Epidermal melanocyte (primary cell): ENCODE measurements around the gene SPPL3.

Experiments
- DNase-seq: peaks from one replicate; pipeline ENCODE4 v3.0.0; 2011; ENCODE audit warnings: low spot score; ENCODE audit not compliant: insufficient read length

SPPL3 gene

GRCh38 chr12:120879102-120879501, 25.1 kb downstream of the SPPL3 start:
- no peak for DNase-seq

DNA sequence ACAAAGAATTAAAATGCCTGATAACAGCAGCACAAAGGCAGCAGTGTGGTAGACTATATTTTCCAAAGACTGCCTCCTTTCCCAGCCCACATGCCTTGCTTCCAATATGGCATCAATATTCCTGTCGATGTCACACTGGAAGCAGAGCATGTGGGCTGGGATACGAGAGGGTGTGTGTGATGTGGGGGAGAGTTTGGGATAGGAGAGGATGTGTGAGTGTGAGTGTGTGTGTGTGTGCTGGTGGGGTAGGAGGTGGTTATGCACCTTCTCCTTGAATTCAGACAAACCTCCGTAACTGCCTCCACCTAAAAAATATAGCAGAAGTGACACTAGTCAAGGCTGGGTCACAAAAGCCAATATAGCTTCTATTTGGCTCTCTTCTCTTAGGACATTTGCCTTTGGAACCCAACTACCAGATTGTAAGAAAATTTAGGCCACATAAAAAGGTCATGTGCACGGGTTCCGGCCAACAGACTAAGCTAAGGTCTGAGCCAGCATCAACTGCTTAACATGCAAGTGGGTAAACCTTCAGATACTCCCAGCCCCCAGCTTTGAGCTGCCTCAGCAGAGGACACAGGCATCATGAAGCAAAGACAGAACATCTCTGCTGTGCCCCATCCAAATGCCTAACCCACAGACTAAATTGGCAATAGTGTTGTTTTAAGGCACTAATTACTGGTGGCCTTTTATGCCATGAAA, 29.5 kb downstream of the SPPL3 start:
- DNase-seq = no peak

GRCh38 chr12:120873226-120873625, 30.9 kb downstream of the SPPL3 start:
- DNase-seq = no peak

DNA sequence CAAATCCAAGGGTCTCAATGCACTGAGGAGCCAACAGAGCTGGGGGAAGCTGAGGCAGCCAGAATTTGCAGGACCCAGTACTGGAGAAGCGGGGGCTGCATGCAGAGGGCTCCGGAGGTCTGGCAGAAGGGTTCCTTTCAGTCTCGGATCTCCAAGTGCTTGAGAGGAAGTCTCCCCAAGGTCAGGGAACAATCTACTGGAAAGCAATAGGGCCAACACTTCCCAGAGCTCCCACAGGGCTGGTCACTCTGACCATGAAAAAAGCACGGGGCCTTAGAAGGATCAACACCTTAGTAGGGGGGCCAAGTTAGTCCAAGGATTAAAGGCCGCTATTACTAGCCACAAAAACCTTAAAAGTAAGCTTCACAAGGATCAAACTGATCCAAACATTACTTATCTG, 31.7 kb downstream of the SPPL3 start:
- no peak for DNase-seq

GRCh38 chr12:120870415-120870814, 33.7 kb downstream of the SPPL3 start:
- no peak for DNase-seq

DNA sequence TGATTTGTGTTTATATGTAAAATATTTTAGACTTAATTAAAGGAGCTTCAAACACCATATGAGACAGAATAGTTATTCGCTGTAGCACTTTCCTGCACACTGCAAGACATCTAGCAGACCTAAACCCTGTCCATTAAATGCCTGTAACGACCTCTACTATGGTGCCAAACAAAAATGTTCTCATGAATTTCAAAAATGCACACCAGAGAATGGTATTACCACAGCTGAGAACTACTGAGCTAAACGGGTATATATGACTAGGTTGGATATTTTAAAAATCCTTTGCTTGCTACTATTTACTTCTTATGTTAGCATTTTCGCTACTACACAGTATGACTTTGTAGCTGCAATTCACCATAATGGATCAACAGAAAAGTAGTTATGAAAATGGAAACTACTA, 34.8 kb downstream of the SPPL3 start:
- no peak for DNase-seq

GRCh38 chr12:120866108-120866507, 38.0 kb downstream of the SPPL3 start:
- DNase-seq = no peak

DNA sequence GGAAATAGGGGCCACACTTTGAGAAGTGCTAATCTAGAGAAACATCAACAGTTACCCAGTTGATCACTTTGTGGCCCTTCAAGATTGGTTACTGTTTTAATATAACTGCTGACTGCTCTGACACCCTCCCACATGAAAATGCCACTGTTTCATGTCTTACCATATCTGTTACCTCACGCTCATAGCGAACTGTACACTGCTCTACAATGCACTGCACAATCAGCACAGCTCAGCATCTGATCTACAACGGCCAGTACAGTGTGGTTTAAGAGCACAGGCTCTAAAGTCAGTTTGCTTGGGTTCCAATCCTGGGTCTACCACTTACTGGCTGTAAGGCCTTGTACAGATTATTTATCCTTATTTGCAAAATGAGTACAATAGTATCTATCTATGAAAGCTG, 39.1 kb downstream of the SPPL3 start:
- DNase-seq = no peak

DNA sequence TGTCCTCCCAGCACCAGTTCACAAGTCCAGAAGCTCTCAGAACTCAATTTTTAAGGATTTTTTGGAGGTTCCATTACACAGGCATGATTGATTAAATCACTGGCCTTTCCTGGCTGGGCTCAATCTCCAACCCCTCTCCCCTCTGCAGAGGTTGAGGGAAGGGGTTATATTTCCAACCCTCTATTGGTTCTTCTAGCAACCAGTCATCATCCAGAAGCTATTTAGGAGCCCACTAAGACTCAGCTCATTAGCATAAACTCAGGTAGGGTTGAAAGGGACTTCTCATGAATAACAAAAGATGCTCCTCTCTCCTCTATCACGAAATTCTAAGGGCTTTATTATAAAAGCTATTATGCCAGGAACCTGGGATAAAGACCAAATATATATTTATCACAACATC, 41.5 kb downstream of the SPPL3 start:
- DNase-seq = no peak

GRCh38 chr12:120861074-120861795, 42.9 kb downstream of the SPPL3 start:
- no peak for DNase-seq

DNA sequence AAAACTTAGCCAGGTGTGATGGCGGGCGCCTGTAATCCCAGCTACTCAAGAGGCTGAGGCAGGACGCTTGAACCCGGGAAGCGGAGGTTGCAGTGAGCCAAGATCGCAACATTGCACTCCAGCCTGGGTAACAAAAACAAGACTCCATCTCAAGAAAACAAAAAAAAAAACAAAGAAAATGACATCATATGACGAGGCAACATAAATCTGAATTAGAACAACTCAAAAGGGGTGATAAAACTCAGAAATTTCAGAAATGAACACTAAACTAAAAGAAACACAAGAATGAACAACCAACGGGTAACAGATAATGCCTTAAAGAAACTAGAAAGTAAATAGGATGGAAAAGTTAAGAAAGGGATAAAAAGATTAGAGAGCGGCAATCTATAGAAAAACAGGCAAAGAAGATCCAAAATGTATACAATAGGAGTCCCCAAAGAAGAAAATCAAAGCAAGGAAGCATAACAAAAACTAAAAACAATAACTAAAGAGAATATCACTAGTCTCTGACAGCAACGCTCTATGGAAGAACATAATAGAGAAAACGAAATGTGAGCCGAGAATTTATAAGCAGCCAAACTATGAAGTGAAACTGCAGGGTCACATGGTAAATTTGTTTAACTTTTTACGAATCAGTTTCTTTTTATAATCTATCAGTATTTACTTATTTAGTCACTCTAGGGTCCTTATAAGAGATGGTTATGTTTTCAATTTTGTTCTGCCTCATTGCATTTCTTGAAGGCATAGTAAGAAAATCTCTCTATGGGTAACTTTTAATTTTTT, 45.7 kb downstream of the SPPL3 start:
- DNase-seq = no peak

GRCh38 chr12:120856980-120857379, 47.2 kb downstream of the SPPL3 start:
- DNase-seq = no peak

- DNase-seq = no peak
Measured at GRCh38 chr12:120855823-120856588, 48.2 kb downstream of the SPPL3 start.

DNA sequence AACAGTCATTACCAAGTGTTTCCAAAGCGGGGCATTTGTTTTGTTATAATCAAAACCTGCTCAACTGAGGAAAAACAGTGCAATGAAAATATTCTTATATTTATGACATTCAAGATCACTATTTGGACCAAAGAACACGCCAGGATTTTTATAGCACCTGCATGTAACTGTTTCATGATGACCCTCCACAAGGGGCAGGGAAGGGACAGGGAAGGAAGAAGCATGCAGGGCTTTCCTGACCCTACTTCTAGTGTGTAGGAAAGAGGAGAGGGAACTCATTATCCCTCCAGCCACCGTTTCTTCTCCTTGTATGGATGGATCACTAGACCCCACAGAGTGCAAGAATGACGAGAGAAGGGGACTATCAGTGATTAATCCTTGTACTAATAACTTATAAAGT, 49.4 kb downstream of the SPPL3 start:
- no peak for DNase-seq

GRCh38 chr12:120853188-120853587, 51.0 kb downstream of the SPPL3 start:
- DNase-seq = no peak

DNA sequence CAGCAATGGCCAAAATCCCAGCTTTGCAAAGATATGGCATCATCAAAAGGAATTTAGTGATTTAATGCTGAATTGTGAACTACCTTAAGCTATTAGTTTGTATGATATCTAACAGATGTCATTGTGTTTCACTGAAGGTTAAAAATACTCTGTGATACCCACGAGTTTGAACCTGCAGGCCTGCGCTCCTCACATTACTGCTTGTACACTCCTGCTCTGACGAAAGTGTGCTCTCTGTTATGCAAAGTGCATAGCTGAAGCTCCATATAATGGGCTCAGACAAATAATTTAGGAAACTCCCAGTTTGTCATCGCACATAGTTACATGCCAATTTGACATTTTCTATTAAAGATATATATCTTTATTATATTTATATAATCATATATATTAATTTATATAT, 52.2 kb downstream of the SPPL3 start:
- DNase-seq = no peak

GRCh38 chr12:120851444-120851843, 52.7 kb downstream of the SPPL3 start:
- no peak for DNase-seq

GRCh38 chr12:120849765-120850164, 54.4 kb downstream of the SPPL3 start:
- no peak for DNase-seq

DNA sequence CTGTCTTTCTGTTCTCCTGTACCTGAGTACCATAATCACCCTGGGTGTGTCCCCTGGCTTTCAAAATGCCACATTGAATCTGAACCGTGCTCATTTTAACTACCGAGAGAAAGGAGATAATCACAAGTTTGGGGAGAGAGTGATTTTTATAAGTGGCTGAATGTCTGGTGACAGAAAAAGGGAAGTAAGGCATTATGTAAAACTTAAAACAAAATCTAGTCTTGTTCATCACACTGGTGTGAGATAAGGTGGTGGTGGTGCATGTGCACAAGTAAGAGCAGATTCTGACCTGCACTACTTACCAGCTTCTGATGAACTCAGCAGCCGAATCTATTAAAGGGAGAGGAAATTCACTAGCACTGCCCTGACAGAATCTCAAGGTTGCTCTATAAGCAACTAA, 56.3 kb downstream of the SPPL3 start:
- DNase-seq = no peak

GRCh38 chr12:120847392-120847791, 56.8 kb downstream of the SPPL3 start:
- DNase-seq = no peak

- DNase-seq = no peak
Measured at GRCh38 chr12:120846721-120847120, 57.4 kb downstream of the SPPL3 start.

DNA sequence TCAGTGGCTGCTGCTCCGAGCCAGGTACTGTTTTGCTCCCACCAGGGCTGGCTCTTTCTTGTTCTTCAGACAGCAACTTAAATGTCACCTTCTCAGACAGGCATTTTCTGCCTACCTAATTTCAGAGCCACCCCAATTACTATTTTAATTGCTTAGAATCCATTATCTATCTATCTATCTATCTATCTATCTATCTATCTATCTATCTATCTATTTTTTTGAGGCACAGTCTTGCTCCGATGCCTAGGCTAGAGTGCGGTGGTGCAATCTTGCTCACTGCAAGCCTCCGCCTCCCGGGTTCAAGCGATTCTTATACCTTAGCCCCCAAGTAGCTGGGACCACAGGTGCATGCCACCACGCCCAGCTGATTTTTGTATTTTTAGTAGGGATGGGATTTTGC, 58.5 kb downstream of the SPPL3 start:
- no peak for DNase-seq
